Mesenteric fat pad (tissue), 1 donor: ENCODE results near the gene SPTSSA. TPM values are rescaled to one million over a fixed set of nuclear protein-coding genes. Genes with fewer than 3 reads are reported as not detected.
A peak's percentile ranks its signal among the peaks of the same experiment; 100 is the strongest.
"Not testable (repeated sequence)": the region's sequence is repeated elsewhere in the genome, so short reads cannot be mapped to it uniquely, and the experiment has no call there.

Experiments
- DNase-seq: peaks from one replicate; pipeline ENCODE4 v3.0.0-alpha.2; 2020; ENCODE audit warnings: low spot score
- long read RNA-seq: library from polyadenylated mRNA; unstranded; transcript quantifications from one replicate; pipeline ENCODE4 v2.0.0, GENCODE V29; 2020
- total RNA-seq: library from RNA; stranded (reverse); fragmentation: NEBNext Ultra II Directional; extraction: Animal tissue kit (Norgen Biotek cat#: 25700); gene quantifications from one replicate; pipeline ENCODE4 v1.2.1, GENCODE V29; 2021
- donor health status: DM: yes; HTN: yes; CAD: no.

SPTSSA gene
- 18.5 TPM for total RNA-seq
- long read RNA-seq, transcript SPTSSA-201 (2 exons, 2,777 nt) = major isoform, 17 of 19 reads
- long read RNA-seq, partial matches to known transcripts = 0 of 19 reads
- long read RNA-seq, other reads (novel, unspliced or antisense) = 2 of 19 reads

GRCh38 chr14:34462132-34462893, at the start of gene SPTSSA:
Gene SPTSSA (minus strand): TSS chr14:34462240. CDS start chr14:34462207, 33 bp downstream.
- DNase-seq = peak; percentile 99

GRCh38 chr14:34507884-34508283, 45.8 kb upstream of the SPTSSA start:
- no peak for DNase-seq

GRCh38 chr14:34507459-34507858, 45.4 kb upstream of the SPTSSA start:
- DNase-seq = no peak

GRCh38 chr14:34505124-34505491, 43.1 kb upstream of the SPTSSA start:
- DNase-seq = peak; percentile 33

- not testable (repeated sequence) for DNase-seq
Observed at GRCh38 chr14:34504027-34504426, 42.0 kb upstream of the SPTSSA start.

- no peak for DNase-seq
Observed at GRCh38 chr14:34502545-34503225, 40.6 kb upstream of the SPTSSA start.

- DNase-seq = no peak
Observed at GRCh38 chr14:34502001-34502400, 40.0 kb upstream of the SPTSSA start.

- DNase-seq = peak; percentile 39
Observed at GRCh38 chr14:34501004-34501580, 39.1 kb upstream of the SPTSSA start.

GRCh38 chr14:34498684-34499412, 36.8 kb upstream of the SPTSSA start:
- no peak for DNase-seq

- DNase-seq = peak; percentile 82
Observed at GRCh38 chr14:34496679-34497513, 34.9 kb upstream of the SPTSSA start.

GRCh38 chr14:34496007-34496678, 34.1 kb upstream of the SPTSSA start:
- DNase-seq = peak; percentile 84

- DNase-seq = no peak
Observed at GRCh38 chr14:34489324-34489723, 27.3 kb upstream of the SPTSSA start.

GRCh38 chr14:34488528-34488927, 26.5 kb upstream of the SPTSSA start:
- DNase-seq = peak; percentile 41

GRCh38 chr14:34484726-34485125, 22.7 kb upstream of the SPTSSA start:
- DNase-seq = no peak

- no peak for DNase-seq
Observed at GRCh38 chr14:34482463-34482862, 20.4 kb upstream of the SPTSSA start.

GRCh38 chr14:34479694-34480093, 17.7 kb upstream of the SPTSSA start:
- no peak for DNase-seq

GRCh38 chr14:34478261-34478660, 16.2 kb upstream of the SPTSSA start:
- no peak for DNase-seq

GRCh38 chr14:34476036-34476435, 14.0 kb upstream of the SPTSSA start:
- peak; percentile 64 for DNase-seq

GRCh38 chr14:34475163-34475562, 13.1 kb upstream of the SPTSSA start:
- DNase-seq = no peak

- DNase-seq = no peak
Observed at GRCh38 chr14:34474187-34474679, 12.2 kb upstream of the SPTSSA start.
